ENCODE results near the gene BAX. TPM values are rescaled to one million over a fixed set of nuclear protein-coding genes. Genes with fewer than 3 reads are reported as not detected.

Gene BAX
- total and polyA plus RNA-seq, 9 of the 15 experiments (the other 6 are each of a cell fraction or from before 2014, with no cell fraction given): 3.2 to 95.4 (median 44.5) TPM

DNA sequence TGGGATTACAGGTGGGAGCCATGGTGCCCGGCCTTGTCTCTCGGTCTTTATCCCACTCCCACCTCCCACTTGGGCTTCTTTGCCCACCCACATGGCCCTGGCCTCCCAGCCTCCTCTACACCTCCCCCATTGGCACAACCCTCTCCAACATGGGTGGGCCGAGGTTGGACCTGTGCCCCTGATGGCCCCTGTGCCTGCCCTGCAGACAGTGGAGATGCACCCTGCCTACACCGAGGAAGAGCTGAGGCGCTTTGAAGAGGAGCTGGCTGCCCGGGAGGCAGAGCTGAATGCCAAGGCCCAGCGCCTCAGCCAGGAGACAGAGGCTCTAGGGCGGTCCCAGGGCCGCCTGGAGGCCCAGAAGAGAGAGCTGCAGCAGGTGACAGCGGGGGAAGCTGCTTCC is 33.7 kb upstream of the BAX start:
- H3K9me3 ChIP-seq (replicated peaks; ENCODE audit: control insufficient read depth, insufficient read depth, low read depth, low read length): no peaks in the 10 kb centered on the region
- no peaks in the 10 kb centered on the region for H4K20me1 ChIP-seq (replicated peaks; ENCODE audit: control insufficient read depth, insufficient read depth, low read length)
- ATAC-seq (no peak), DNase-seq (ENCODE audit: extremely low read depth in 1 of 4, low spot score in 3 of 4) (no peak), FAIRE-seq (no peak)
- peaks cover 0 to 13% of the 10 kb centered on the region in 2 experiments; a peak in 3 of 5 replicates for H3K4me1 ChIP-seq (replicated peaks in 1 of 2; ENCODE audit: control insufficient read depth in 2 of 2, insufficient read depth in 2 of 2, low read length in 2 of 2)
- no peaks in the 10 kb centered on the region for H3K79me2 ChIP-seq (ENCODE audit: control insufficient read depth, insufficient read depth, low read length)
- H3K9me1 ChIP-seq (ENCODE audit: control insufficient read depth, insufficient read depth, low read length): no peaks in the 10 kb centered on the region
- peaks cover 62% of the 10 kb centered on the region; the same call in 2 of the 3 replicates for H3K36me3 ChIP-seq (ENCODE audit: control insufficient read depth, insufficient read depth, low read length)
- H3K27me3 ChIP-seq (ENCODE audit: control insufficient read depth in 2 of 2, insufficient read depth in 2 of 2, low read length in 2 of 2): no peaks in the 10 kb centered on the region
- no peak overlapping the region for H2AFZ ChIP-seq (ENCODE audit: low read depth, low read length)
- H3K9ac ChIP-seq (ENCODE audit: insufficient read depth in 1 of 2, low read depth in 2 of 2, low read length in 2 of 2): peak overlapping the region in 1 of 2 experiments; percentile 66; a peak in 1 of 4 replicates
- no peak overlapping the region for H3K27ac ChIP-seq (ENCODE audit: extremely low read depth, low read depth, low read length)
- in situ Hi-C loops (cut with MboI) (no loop called here), intact Hi-C loops (cut with micrococcal nuclease) (no loop called here)
- CTCF ChIA-PET (ENCODE audit: low intra/inter-chr PET ratio): no interaction called here
- no peak overlapping the region for H3K4me3 ChIP-seq
- no peak overlapping the region for H3K4me2 ChIP-seq (ENCODE audit: insufficient read depth, low read length)
- no TSS peak for BruUV-seq (replicated peaks)
- POLR2A ChIA-PET: interaction anchor here (0.6 to 2.4 kb wide), 4 partner anchors 12 to 45 kb away, joined by 3 to 12 read pairs (median 6); partner anchors contain the start of gene DHDH
- WGBS (ENCODE audit: insufficient coverage, low coverage, missing lambda C conversion rate): 78% methylated on average over 6 of the region's 10 CpGs
- TF ChIP-seq ZKSCAN8 (CRISPR knock-in tag; IDR thresholded peaks at IDR 0.05): no peak
- TF ChIP-seq, protein P1, sequence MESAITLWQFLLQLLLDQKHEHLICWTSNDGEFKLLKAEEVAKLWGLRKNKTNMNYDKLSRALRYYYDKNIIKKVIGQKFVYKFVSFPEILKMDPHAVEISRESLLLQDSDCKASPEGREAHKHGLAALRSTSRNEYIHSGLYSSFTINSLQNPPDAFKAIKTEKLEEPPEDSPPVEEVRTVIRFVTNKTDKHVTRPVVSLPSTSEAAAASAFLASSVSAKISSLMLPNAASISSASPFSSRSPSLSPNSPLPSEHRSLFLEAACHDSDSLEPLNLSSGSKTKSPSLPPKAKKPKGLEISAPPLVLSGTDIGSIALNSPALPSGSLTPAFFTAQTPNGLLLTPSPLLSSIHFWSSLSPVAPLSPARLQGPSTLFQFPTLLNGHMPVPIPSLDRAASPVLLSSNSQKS (CRISPR knock-in tag; IDR thresholded peaks at IDR 0.05): no peak
- TF ChIP-seq FOXJ2 (tag; IDR thresholded peaks at IDR 0.05): no peak
- no peak for TF ChIP-seq CCNT2 (IDR thresholded peaks at IDR 0.05; ENCODE audit: borderline replicate concordance, extremely low read depth, insufficient read length, low read depth, low read length)
- TF ChIP-seq, protein P2, sequence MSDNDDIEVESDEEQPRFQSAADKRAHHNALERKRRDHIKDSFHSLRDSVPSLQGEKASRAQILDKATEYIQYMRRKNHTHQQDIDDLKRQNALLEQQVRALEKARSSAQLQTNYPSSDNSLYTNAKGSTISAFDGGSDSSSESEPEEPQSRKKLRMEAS (CRISPR knock-in tag; IDR thresholded peaks at IDR 0.05): no peak
- TF ChIP-seq MIER1 (IDR thresholded peaks at IDR 0.05; ENCODE audit: low read depth): no peak
- no peak for TF ChIP-seq PHB2 (IDR thresholded peaks at IDR 0.05; ENCODE audit: low read depth)
- TF ChIP-seq, protein P3, sequence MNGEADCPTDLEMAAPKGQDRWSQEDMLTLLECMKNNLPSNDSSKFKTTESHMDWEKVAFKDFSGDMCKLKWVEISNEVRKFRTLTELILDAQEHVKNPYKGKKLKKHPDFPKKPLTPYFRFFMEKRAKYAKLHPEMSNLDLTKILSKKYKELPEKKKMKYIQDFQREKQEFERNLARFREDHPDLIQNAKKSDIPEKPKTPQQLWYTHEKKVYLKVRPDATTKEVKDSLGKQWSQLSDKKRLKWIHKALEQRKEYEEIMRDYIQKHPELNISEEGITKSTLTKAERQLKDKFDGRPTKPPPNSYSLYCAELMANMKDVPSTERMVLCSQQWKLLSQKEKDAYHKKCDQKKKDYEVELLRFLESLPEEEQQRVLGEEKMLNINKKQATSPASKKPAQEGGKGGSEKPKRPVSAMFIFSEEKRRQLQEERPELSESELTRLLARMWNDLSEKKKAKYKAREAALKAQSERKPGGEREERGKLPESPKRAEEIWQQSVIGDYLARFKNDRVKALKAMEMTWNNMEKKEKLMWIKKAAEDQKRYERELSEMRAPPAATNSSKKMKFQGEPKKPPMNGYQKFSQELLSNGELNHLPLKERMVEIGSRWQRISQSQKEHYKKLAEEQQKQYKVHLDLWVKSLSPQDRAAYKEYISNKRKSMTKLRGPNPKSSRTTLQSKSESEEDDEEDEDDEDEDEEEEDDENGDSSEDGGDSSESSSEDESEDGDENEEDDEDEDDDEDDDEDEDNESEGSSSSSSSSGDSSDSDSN (IDR thresholded peaks at IDR 0.05; ENCODE audit: borderline replicate concordance in 1 of 2, low read depth in 2 of 2, low read length in 2 of 2): no peak
- TF ChIP-seq, protein P4, sequence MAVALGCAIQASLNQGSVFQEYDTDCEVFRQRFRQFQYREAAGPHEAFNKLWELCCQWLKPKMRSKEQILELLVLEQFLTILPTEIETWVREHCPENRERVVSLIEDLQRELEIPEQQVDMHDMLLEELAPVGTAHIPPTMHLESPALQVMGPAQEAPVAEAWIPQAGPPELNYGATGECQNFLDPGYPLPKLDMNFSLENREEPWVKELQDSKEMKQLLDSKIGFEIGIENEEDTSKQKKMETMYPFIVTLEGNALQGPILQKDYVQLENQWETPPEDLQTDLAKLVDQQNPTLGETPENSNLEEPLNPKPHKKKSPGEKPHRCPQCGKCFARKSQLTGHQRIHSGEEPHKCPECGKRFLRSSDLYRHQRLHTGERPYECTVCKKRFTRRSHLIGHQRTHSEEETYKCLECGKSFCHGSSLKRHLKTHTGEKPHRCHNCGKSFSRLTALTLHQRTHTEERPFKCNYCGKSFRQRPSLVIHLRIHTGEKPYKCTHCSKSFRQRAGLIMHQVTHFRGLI (CRISPR knock-in tag; IDR thresholded peaks at IDR 0.05): no peak
- TF ChIP-seq, protein P5, sequence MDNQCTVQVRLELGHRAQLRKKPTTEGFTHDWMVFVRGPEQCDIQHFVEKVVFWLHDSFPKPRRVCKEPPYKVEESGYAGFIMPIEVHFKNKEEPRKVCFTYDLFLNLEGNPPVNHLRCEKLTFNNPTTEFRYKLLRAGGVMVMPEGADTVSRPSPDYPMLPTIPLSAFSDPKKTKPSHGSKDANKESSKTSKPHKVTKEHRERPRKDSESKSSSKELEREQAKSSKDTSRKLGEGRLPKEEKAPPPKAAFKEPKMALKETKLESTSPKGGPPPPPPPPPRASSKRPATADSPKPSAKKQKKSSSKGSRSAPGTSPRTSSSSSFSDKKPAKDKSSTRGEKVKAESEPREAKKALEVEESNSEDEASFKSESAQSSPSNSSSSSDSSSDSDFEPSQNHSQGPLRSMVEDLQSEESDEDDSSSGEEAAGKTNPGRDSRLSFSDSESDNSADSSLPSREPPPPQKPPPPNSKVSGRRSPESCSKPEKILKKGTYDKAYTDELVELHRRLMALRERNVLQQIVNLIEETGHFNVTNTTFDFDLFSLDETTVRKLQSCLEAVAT (IDR thresholded peaks at IDR 0.05): no peak
- TF ChIP-seq U2AF2 (optimal IDR thresholded peaks at IDR 0.05; ENCODE audit: low read depth, low read length): no peak
- peak; percentile 48 for TF ChIP-seq POLR2G (IDR thresholded peaks at IDR 0.05; ENCODE audit: low read depth, low read length)
- TF ChIP-seq RBM22 (IDR thresholded peaks at IDR 0.05; ENCODE audit: low read depth, low read length, poor library complexity, severe bottlenecking): peak; percentile 39
- TF ChIP-seq WHSC1 (IDR thresholded peaks at IDR 0.05; ENCODE audit: low read length): no peak
- peak; percentile 53 for TF ChIP-seq RBFOX2 (IDR thresholded peaks at IDR 0.05; ENCODE audit: low read depth, low read length)
